HPDE6-E6E7 (cell line): ENCODE results near the gene MGAT1.
"Not testable (repeated sequence)": the region's sequence is repeated elsewhere in the genome, so short reads cannot be mapped to it uniquely, and the experiment has no call there.

ENCODE experiments used
- DNase-seq: peaks from one replicate; pipeline ENCODE4 v3.0.0; 2011; ENCODE audit warnings: missing footprints; ENCODE audit errors: extremely low spot score

Gene MGAT1

GRCh38 chr5:180806351-180807011 lies 3.9 kb upstream of the MGAT1 start:
- DNase-seq, result no peak

GRCh38 chr5:180804129-180804618 lies 1.6 kb upstream of the MGAT1 start:
- no peak for DNase-seq

GRCh38 chr5:180803181-180804128 lies 849 bp upstream of the MGAT1 start:
- DNase-seq, result no peak

DNA sequence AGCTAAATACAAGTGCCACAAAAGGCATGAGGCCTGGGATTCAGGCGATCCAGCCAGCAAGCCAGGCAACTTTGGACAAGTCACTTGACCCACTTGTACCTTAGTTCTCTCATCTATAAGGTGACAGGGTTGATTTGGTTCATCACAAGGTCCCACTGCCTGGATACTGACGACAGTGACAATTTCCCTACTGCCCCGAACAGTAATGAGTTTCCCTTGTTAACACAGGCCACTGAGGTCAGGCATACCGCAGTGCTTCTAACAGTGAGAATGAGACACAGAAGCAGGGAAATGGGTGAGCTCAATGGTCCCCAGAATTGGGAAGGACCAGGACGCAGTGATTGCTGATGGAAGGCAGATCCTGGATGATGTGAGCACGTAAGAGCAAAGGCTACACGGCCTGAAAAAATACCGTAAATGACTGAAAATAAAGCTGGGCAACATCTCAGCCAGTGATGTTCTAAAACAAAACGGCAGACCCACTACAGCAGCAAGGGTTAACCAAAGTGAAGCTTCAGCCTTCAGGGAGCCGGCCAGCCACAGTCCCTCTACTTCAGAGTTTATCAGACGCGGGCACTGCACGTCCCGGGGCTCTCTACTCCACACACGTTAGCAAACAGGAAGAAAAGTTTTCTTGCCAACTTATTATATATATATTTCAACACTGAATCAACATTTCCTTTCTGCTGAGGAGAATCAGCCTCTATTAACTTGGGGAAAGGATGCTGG lies 846 bp downstream of the MGAT1 start:
- DNase-seq, result no peak

DNA sequence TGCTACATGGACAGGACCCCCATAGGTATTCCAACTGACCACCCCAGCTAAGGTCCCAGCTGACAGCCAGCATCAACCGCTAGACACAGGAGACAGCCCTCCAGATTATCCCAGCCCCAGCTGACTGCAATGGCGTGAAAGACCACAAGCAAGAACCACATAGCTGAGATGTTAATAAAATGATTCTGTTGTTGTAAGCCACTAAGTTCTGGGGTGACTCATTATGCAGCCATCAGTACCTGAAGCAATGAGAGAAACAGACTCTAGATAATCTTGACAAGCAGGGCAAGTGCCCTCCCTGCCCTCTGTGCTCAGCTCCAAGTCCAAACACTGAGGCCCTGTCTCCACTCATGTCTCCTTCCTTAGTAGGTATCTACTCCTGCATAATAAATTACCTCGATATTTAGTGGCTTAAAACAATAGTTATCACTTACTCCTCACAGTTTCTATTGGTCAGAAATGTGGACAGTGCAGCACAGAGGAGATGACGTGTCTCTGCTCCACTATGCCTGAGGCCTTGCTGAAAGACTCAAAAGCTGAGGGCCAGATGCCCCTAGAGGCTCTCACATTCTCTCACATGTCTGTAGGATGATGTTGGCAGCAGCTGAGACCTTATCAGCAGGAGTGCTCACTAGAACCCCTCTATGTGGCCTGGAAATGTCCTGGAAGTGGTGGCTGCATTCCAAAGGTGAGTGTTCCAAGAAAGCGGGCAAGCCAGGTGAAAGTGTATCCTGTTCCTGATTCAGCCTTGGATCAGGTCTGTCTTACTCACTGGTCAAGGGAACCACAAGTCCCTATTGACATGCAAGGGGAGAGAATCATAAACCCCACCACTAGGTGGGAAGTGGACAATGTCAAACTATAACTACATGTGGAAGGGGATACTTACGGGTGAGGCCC lies 2.5 kb downstream of the MGAT1 start:
- peak; percentile 67 for DNase-seq

GRCh38 chr5:180799194-180799593 lies 3.4 kb downstream of the MGAT1 start:
- no peak for DNase-seq

DNA sequence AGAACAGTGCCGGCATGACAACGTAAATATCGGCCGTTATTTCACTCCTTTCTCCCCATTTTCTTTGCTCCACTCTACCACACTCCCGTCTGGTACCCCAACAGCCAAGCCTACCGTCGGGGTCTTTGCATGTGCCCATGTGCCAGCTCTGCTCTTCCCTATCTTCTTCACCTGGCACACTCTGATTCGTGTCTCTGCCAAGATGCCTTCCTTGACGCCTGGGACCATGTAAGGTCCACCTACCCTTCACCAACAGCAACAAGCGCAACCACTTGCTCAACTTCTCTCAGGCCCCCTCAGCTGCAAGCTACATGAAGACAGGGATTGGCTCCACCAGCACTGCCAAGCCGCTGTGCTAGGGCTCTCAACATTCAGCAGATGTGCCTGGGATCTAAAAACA lies 4.4 kb downstream of the MGAT1 start:
- DNase-seq, result no peak

- DNase-seq, result no peak
Measured at GRCh38 chr5:180797256-180798192, 5.1 kb downstream of the MGAT1 start.

GRCh38 chr5:180795771-180796313 lies 6.8 kb downstream of the MGAT1 start:
- no peak for DNase-seq

DNA sequence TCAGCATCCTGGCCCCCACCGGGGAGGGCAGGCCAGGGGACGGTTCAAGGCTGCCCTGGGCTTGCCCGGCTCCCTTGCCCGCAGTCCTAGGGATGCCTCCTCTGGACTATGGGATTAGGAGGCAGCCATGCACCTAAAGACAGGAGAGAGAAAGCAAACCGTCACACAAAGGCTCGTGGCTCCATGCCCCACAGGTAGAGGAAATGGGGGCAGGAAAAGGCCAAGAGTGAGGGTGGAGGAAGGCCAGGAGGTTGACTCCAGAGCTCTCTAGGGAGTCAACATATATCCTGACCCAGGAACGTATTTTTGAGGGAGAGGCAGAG lies 9.7 kb downstream of the MGAT1 start:
- DNase-seq, result no peak

DNA sequence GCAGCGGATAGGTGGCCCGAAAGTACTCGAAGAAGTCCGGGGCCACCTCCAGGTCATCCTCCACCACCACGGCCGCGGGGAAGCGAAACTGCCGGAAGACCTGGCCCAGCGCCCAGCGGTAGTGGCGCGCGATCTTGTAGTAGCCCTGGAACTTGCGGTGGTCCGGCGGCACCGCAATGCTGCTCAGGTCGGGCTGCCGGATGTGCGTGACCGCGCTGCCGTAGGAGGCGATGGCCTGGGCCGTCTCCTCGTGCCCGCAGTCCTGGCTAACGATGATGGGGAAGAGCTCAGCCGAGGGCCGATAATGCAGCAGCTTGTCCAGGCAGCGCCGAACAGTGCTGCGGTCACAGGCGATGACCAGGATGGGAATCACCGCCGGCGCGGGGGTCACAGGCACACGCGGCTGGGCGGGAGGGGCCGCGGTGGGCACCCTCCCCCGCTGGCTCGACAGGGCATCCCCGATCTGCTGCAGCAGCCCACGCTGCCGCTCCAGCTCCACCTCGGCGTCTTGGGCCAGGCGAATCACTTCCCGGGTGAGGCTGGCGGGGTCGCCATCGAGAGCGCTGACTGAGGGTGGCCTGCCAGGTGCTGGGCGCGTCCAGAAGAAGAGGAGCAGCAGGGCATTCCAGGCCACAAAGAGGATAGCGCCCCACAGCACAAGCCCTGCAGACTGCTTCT lies 10.2 kb downstream of the MGAT1 start:
- DNase-seq, result no peak

- DNase-seq, result no peak
Measured at GRCh38 chr5:180791611-180792213, 10.9 kb downstream of the MGAT1 start.

DNA sequence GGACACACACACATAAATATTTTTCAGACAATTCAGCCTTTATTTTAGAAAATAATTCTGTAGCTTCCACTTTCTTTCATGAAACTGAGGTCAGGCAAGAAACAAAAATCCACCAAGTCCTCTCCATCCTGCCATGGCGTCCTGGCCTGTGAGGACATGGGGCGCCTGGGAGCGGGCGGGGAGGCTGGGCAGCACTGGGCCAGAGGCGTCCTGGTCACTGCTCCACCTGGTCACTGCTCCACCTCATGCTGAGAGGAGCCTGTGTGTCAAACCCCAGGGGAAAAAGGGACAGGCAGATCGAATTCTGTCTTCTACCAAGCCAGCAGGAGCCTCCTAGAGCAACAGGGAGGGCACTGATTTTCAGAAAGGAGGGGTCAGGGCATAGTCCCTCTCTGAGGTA lies 12.1 kb downstream of the MGAT1 start:
- no peak for DNase-seq

- no peak for DNase-seq
Measured at GRCh38 chr5:180790020-180790419, 12.6 kb downstream of the MGAT1 start.

DNA sequence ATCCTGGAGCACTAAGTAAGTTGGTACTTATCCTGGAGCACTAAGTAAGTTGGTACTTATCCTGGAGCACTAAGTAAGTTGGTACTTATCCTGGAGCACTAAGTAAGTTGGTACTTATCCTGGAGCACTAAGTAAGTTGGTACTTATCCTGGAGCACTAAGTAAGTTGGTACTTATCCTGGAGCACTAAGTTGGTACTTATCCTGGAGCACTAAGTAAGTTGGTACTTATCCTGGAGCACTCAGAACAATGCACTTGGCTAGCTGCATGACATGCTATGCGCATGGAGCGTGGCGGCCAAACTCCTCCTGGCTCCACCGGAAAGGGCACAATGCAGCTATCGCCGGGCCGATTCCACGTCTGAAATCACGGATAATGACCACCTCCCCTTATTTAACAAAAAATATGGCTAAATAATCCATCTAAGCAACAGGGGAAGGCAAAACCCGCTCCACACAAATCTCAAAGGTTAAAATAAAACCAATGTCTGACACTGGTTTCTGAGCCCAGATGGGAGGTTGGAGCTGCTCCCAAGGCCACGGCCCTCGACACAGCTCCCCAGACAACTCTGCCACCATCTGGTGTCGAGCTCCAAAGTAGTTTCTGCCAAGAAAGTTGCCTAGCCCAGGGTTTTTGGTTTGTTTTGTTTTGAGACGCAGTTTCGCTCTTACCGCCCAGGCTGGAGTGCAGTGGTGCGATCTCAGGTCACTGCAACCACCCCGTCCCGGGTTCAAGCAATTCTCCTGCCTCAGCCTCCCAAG lies 13.8 kb downstream of the MGAT1 start:
- not testable (repeated sequence) for DNase-seq

DNA sequence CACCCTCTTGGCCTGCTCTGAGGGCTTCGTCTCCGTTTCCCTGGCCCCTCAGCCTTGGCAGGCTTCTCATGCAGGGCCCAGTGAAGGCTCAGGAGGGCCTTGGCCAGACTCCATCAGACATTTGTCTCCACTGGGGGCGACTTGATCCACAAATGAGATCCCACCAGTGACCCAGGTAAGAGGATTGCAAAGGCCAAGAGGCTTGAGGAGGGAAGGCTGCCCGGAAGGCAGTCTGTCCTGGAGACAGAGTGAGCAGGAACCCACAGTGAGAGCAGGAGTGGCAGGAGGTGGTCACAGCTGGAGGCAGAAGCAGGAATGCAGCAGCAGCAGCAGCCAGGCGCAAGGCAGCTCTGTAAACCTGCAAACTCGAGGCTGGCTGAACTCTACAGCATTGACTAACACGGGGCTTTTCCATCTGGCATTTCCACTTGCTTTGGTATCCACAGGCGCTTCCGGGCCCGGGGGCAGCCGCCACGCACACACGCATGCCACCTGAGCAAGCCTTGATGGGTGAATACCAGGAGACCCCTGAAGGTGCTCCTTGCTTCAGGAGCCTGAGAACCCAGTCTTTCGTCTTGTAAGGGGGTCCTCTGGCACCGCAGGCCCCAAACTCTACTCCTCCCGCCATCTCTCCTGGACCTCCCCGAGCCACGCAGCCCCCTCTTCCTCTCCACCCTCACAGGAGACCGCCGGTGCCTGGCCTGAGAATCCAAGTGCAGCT lies 14.7 kb downstream of the MGAT1 start:
- no peak for DNase-seq
